CD4-positive, alpha-beta T cell treated with Interleukin-6 for 4 hours (primary cell): ENCODE results near the gene RCAN3.

ENCODE experiments used
- DNase-seq: peaks from one replicate; pipeline ENCODE4 v3.0.0-alpha.2; 2020; ENCODE audit warnings: mixed read lengths

The RCAN3 gene

GRCh38 chr1:24586119-24586518 lies 83.5 kb downstream of the RCAN3 start:
- no peak for DNase-seq

DNA sequence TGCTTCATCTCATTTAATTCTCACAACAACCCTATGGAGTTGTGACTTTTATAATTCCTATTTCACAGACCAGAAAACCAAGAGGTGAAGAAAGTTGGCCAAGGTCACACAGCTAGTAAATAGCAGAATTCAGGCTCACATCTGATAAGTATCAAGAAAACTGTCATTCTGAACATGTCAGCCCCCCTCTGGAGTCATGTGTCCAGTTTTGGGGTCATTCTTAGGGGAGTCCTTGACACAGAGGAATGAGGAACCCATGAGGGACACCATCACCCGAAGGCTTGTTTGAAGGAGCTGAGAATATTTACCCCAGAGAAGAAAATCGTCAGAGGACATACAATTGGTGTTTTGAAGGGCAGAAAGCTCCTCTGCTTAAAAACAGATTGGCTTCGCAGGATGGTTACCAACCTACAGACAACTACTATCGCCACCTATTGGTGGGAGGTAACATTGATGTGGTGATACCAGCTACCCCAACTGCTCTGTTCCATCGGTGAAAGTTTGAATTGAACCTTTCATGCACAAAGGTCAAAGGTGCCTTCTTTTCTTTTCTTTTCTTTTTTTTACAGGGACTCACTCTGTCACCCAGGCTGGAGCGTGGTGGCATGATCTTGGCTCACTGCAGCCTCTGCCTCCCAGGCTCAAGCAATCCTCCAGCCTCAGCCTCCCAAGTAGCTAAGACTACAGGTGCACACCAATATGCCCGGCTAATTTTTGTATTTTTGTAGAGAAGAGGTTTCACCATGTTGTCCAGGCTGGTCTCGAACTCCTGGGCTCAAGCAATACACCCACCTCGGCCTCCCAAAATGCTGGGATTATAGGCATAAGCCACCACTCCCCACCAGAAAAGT lies 84.6 kb downstream of the RCAN3 start:
- DNase-seq: peak; percentile 66

DNA sequence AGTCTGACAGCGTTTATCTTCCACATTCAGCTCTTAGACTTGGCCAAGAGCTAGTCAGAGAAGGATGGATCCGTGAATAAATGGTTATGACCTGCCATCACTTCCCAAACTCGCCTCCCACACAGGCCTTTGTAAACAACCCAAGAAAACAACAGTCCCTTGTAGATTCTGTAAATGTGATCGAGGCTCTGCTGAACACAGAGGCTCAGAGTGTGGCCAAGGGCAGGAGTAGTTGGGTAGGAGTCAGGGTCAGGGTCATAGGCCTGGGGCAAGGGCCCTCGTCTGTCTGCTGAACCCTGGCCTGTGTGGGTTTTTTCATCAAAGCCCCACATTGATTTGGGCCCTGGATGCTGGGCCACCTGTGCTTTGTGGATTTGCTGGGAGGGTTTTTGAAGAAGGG lies 85.9 kb downstream of the RCAN3 start:
- DNase-seq: no peak

GRCh38 chr1:24589200-24589599 lies 86.6 kb downstream of the RCAN3 start:
- no peak for DNase-seq
